Heart left ventricle (tissue), 13 donors: ENCODE data around the gene TSC1.

Experiments used
- POLR2A ChIP-seq, 2 donors: fragments of 450-650 bp; IDR thresholded peaks; one replicate each; pipeline ENCODE4 v1.6.1; 2017; ENCODE audit warnings: antibody characterized with exemption in 2 of 2, mild to moderate bottlenecking in 2 of 2, moderate library complexity in 2 of 2
- TF ChIP-seq, protein P1 (sequence below), 12 donors: fragments of 200-600 bp; sonication (generic) in 4 of 12; IDR thresholded peaks; one replicate each; pipeline versions ENCODE4 v1.5.0 to v1.8.0; 2018 to 2022; ENCODE audit warnings: antibody characterized with exemption in 12 of 12, mild to moderate bottlenecking in 5 of 12
- donor health status: ischemic (EF 13 %, LVEDD 7.1; RV severe dilation, severe dysfunction).
- donor health status: DM: no; HTN: yes; CAD: no.
- donor health status: DM: no; HTN: no; CAD: no.
- donor health status: ischemic (EF 25% LVEDD 6.9; RV normal size, moderate dysfunction).
- donor health status: ischemic (EF 25% LVEDD 5.7; RV mildly dilated, moderate dysfunction).
- donor health status: ischemic (EF 35%, LVEDD 5.7; RV mildly dilated, moderate dysfunction).
- donor health status: nonischemic (EF 11% LVEDD 7.7; RV severe dilation, severe dysfunction).
- donor health status: DM: yes; HTN: yes; CAD: no.
- donor health status: PGD.
- donor health status: ischemic (EF 29% LVEDD 5.4; RV normal size, mild dysfunction).
- donor health status: nonischemic (EF 23%, LVEDD 6.1; RV moderate dilation, normal function).

DNA sequence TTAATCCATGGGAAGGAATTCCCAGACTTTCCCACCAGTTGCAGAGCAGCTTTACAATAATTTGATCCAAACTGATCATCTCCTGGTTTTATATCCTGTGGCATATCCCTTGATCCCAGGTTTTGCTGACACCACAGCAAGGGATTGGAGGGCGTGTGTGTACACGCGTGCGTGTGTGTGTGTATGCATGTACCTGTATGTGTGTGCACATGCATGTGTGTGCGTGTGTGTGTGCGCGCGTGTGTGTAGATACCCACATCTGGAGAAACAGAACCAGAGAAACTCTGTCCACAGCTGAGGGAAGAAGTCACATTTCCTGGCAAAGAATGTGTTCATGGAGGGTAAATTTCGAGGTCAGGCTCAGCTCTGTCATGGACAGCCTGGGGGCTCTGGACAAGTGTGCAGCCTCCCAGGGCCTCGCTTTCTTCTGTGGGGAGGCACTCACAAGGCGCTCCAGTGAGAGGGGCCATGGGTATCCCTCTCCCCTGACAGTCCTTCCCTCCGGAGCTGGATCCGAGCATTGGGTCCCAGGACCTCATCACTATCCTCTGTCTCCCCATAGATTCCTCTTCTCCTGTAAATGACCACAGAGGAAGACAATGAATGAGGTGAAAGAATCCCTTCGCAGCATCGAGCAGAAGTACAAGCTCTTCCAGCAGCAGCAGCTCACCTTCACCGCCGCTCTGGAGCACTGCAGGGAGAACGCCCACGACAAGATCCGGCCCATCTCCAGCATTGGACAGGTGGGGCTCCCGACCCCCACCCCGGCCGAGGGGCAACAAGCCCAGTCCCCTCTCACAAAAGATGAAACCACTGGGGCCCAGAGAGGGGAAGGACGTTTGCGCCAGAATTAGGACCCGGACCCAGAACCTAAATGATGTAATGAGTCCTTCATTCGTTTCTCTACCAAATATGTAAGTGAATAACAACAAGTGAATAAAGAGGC, 60.8 kb downstream of the TSC1 start:
- TF ChIP-seq, protein P1, sequence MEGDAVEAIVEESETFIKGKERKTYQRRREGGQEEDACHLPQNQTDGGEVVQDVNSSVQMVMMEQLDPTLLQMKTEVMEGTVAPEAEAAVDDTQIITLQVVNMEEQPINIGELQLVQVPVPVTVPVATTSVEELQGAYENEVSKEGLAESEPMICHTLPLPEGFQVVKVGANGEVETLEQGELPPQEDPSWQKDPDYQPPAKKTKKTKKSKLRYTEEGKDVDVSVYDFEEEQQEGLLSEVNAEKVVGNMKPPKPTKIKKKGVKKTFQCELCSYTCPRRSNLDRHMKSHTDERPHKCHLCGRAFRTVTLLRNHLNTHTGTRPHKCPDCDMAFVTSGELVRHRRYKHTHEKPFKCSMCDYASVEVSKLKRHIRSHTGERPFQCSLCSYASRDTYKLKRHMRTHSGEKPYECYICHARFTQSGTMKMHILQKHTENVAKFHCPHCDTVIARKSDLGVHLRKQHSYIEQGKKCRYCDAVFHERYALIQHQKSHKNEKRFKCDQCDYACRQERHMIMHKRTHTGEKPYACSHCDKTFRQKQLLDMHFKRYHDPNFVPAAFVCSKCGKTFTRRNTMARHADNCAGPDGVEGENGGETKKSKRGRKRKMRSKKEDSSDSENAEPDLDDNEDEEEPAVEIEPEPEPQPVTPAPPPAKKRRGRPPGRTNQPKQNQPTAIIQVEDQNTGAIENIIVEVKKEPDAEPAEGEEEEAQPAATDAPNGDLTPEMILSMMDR (IDR thresholded peaks at IDR 0.05) = no peak
- TF ChIP-seq POLR2A (IDR thresholded peaks at IDR 0.05) = no peak
